ENCODE measurements around the gene YJEFN3. TPM values are rescaled to one million over a fixed set of nuclear protein-coding genes. Genes with fewer than 3 reads are reported as not detected.

The YJEFN3 gene
- total RNA-seq, 1 donor from 2014 or later = 1.00 TPM

GRCh38 chr19:19540064-19540714 is 11.5 kb downstream of the YJEFN3 start:
- ATAC-seq = peak; percentile 39

- ATAC-seq = peak; percentile 46
Measured at GRCh38 chr19:19540715-19541515, 12.2 kb downstream of the YJEFN3 start.

- no peak for ATAC-seq
Measured at GRCh38 chr19:19541616-19542015, 12.9 kb downstream of the YJEFN3 start.

- ATAC-seq = no peak
Measured at GRCh38 chr19:19542507-19542906, 13.8 kb downstream of the YJEFN3 start.

- ATAC-seq = no peak
Measured at GRCh38 chr19:19543101-19543500, 14.4 kb downstream of the YJEFN3 start.

GRCh38 chr19:19543640-19544039 is 14.9 kb downstream of the YJEFN3 start:
- ATAC-seq = no peak

GRCh38 chr19:19544257-19544953 is 15.7 kb downstream of the YJEFN3 start:
- ATAC-seq = no peak

GRCh38 chr19:19544954-19545591 is 16.4 kb downstream of the YJEFN3 start:
- no peak for ATAC-seq

GRCh38 chr19:19545707-19546106 is 17.0 kb downstream of the YJEFN3 start:
- no peak for ATAC-seq

GRCh38 chr19:19546751-19547162 is 18.0 kb downstream of the YJEFN3 start:
- peak; percentile 22 for ATAC-seq

GRCh38 chr19:19547674-19548336 is 19.1 kb downstream of the YJEFN3 start:
- ATAC-seq = no peak

GRCh38 chr19:19548915-19549759 is 20.4 kb downstream of the YJEFN3 start:
- no peak for ATAC-seq

- ATAC-seq = no peak
Measured at GRCh38 chr19:19549804-19550464, 21.2 kb downstream of the YJEFN3 start.

- ATAC-seq = no peak
Measured at GRCh38 chr19:19550485-19550929, 21.8 kb downstream of the YJEFN3 start.

GRCh38 chr19:19550972-19551852 is 22.5 kb downstream of the YJEFN3 start:
- ATAC-seq = no peak

GRCh38 chr19:19551853-19552192 is 23.1 kb downstream of the YJEFN3 start:
- no peak for ATAC-seq

- peak; percentile 42 for ATAC-seq
Measured at GRCh38 chr19:19552798-19553197, 24.1 kb downstream of the YJEFN3 start.

- no peak for ATAC-seq
Measured at GRCh38 chr19:19553670-19554069, 25.0 kb downstream of the YJEFN3 start.

GRCh38 chr19:19554074-19555023 is 25.6 kb downstream of the YJEFN3 start:
- ATAC-seq = peak; percentile 48
